ENCODE data around the gene SGSH.

SGSH gene

GRCh38 chr17:80227156-80227555 is 7.0 kb upstream of the SGSH start:
- no peak for DNase-seq (ENCODE audit: low read depth)

- DNase-seq (ENCODE audit: low read depth) = no peak
Measured at GRCh38 chr17:80225230-80225629, 5.1 kb upstream of the SGSH start.

- DNase-seq (ENCODE audit: low read depth) = no peak
Measured at GRCh38 chr17:80224683-80225082, 4.5 kb upstream of the SGSH start.

GRCh38 chr17:80223838-80224497 is 3.8 kb upstream of the SGSH start:
- no peak for DNase-seq (ENCODE audit: low read depth)

GRCh38 chr17:80223142-80223815 is 3.1 kb upstream of the SGSH start:
- no peak for DNase-seq (ENCODE audit: low read depth)

- no peak for DNase-seq (ENCODE audit: low read depth)
Measured at GRCh38 chr17:80222376-80223141, 2.4 kb upstream of the SGSH start.

GRCh38 chr17:80221351-80222105 is 1.4 kb upstream of the SGSH start:
- DNase-seq (ENCODE audit: low read depth) = no peak

- no peak for DNase-seq (ENCODE audit: low read depth)
Measured at GRCh38 chr17:80220736-80221215, 643 bp upstream of the SGSH start.

GRCh38 chr17:80219763-80220053 is 425 bp downstream of the SGSH start:
- DNase-seq (ENCODE audit: low read depth) = no peak

- DNase-seq (ENCODE audit: low read depth) = peak; percentile 88
Measured at GRCh38 chr17:80219013-80219762, 945 bp downstream of the SGSH start.

GRCh38 chr17:80218391-80218790 is 1.7 kb downstream of the SGSH start:
- no peak for DNase-seq (ENCODE audit: low read depth)

GRCh38 chr17:80217703-80218362 is 2.3 kb downstream of the SGSH start:
- DNase-seq (ENCODE audit: low read depth) = no peak

GRCh38 chr17:80216473-80217456 is 3.4 kb downstream of the SGSH start:
- DNase-seq (ENCODE audit: low read depth) = no peak

- DNase-seq (ENCODE audit: low read depth) = no peak
Measured at GRCh38 chr17:80214878-80215210, 5.3 kb downstream of the SGSH start.

- no peak for DNase-seq (ENCODE audit: low read depth)
Measured at GRCh38 chr17:80214012-80214877, 5.9 kb downstream of the SGSH start.

- DNase-seq (ENCODE audit: low read depth) = no peak
Measured at GRCh38 chr17:80213643-80213975, 6.5 kb downstream of the SGSH start.

GRCh38 chr17:80212962-80213642 is 7.0 kb downstream of the SGSH start:
- no peak for DNase-seq (ENCODE audit: low read depth)

- DNase-seq (ENCODE audit: low read depth) = no peak
Measured at GRCh38 chr17:80212511-80212910, 7.6 kb downstream of the SGSH start.

GRCh38 chr17:80212109-80212508 is 8.0 kb downstream of the SGSH start:
- no peak for DNase-seq (ENCODE audit: low read depth)
